Tibial nerve (tissue), 4 donors: ENCODE results near the gene SLC4A8.

Experiments
- CTCF ChIP-seq, 5 experiments: fragments of 200-600 bp in 3 of 5; fragments of 450-650 bp in 2 of 5; sonication (generic) in 3 of 5; IDR thresholded peaks; one replicate each; pipeline ENCODE4 v1.5.1; 2016 to 2019; ENCODE audit warnings: antibody characterized with exemption in 5 of 5, mild to moderate bottlenecking in 3 of 5, moderate library complexity in 2 of 5
- EP300 ChIP-seq, 2 donors: sonication (generic); formaldehyde crosslinking; IDR thresholded peaks; one replicate each; pipeline ENCODE4 v1.6.1; 2017; ENCODE audit warnings: antibody characterized with exemption in 2 of 2, mild to moderate bottlenecking in 1 of 2
- POLR2A ChIP-seq, 2 donors: fragments of 450-650 bp; IDR thresholded peaks; one replicate each; pipeline ENCODE4 v1.6.1; 2017; ENCODE audit warnings: antibody characterized with exemption in 2 of 2, mild to moderate bottlenecking in 2 of 2, moderate library complexity in 2 of 2

GRCh38 chr12:51409846-51410245, 14.8 kb upstream of the SLC4A8 start:
- TF ChIP-seq CTCF (IDR thresholded peaks at IDR 0.05) = no peak
- no peak for TF ChIP-seq POLR2A (IDR thresholded peaks at IDR 0.05)
- no peak for TF ChIP-seq EP300 (IDR thresholded peaks at IDR 0.05)
